Mesenchymal stem cell (in vitro differentiated cells and primary cell): ENCODE data around the gene MOB2.

Experiments
- DNase-seq: peaks from one replicate; pipeline ENCODE4 v3.0.0-alpha.2; 2013
- H2AFZ ChIP-seq: one replicate; pipeline ENCODE4 v1.6.1; 2013; ENCODE audit warnings: low read depth, mild to moderate bottlenecking, control low read depth, inconsistent platforms, low read length, moderate library complexity
- H2AK5ac ChIP-seq: 2 replicates; pipeline ENCODE4 v1.6.1; 2013; ENCODE audit warnings: low read length, moderate library complexity, mild to moderate bottlenecking, inconsistent platforms; ENCODE audit not compliant: severe bottlenecking
- H2BK120ac ChIP-seq: one replicate; pipeline ENCODE4 v1.6.1; 2013; ENCODE audit warnings: low read depth, mild to moderate bottlenecking, inconsistent platforms, low read length, moderate library complexity
- H2BK12ac ChIP-seq, 2 experiments: one replicate each; pipeline ENCODE4 v1.6.1; 2013; ENCODE audit warnings: inconsistent platforms in 2 of 2, low read length in 2 of 2, mild to moderate bottlenecking in 2 of 2, moderate library complexity in 2 of 2, control low read depth in 1 of 2
- H2BK15ac ChIP-seq: one replicate; pipeline ENCODE4 v1.6.1; 2013; ENCODE audit warnings: mild to moderate bottlenecking, low read depth, inconsistent platforms; ENCODE audit not compliant: poor library complexity, severe bottlenecking
- H2BK5ac ChIP-seq: 2 replicates; pipeline ENCODE4 v1.6.1; 2013; ENCODE audit warnings: low read depth, mild to moderate bottlenecking, low read length, control low read depth, inconsistent platforms; ENCODE audit not compliant: poor library complexity, severe bottlenecking
- H3K14ac ChIP-seq, 2 experiments: one replicate each; pipeline ENCODE4 v1.6.1; 2013; ENCODE audit warnings: inconsistent platforms in 2 of 2, low read length in 2 of 2, control low read depth in 1 of 2, mild to moderate bottlenecking in 1 of 2, moderate library complexity in 1 of 2
- H3K18ac ChIP-seq, 2 experiments: one replicate each; pipeline ENCODE4 v1.6.1; 2013; ENCODE audit warnings: inconsistent platforms in 2 of 2, low read length in 2 of 2, control low read depth in 1 of 2, low read depth in 1 of 2, mild to moderate bottlenecking in 1 of 2
- H3K23ac ChIP-seq, 2 experiments: one replicate each; pipeline ENCODE4 v1.6.1; 2013; ENCODE audit warnings: inconsistent platforms in 2 of 2, low read length in 2 of 2, mild to moderate bottlenecking in 2 of 2, moderate library complexity in 2 of 2, control low read depth in 1 of 2
- H3K27ac ChIP-seq: 2 replicates; pipeline ENCODE4 v1.5.1; 2013; ENCODE audit warnings: mild to moderate bottlenecking, moderate library complexity, low read length, control low read depth, inconsistent platforms; ENCODE audit not compliant: poor library complexity, severe bottlenecking
- H3K27me3 ChIP-seq, 2 experiments: 2 replicates each; pipeline versions ENCODE4 v1.6.1 to v1.7.0; 2013; ENCODE audit warnings: low read length in 2 of 2, mild to moderate bottlenecking in 2 of 2, moderate library complexity in 2 of 2, control low read depth in 1 of 2, inconsistent platforms in 1 of 2; ENCODE audit not compliant: control insufficient read depth in 1 of 2, insufficient read depth in 1 of 2
- H3K36me3 ChIP-seq, 2 experiments: 2 replicates each; pipeline versions ENCODE4 v1.6.1 to v1.7.0; 2013; ENCODE audit warnings: low read length in 2 of 2, control low read depth in 1 of 2, inconsistent platforms in 1 of 2, low read depth in 1 of 2, mild to moderate bottlenecking in 1 of 2; ENCODE audit not compliant: insufficient read depth in 2 of 2, control insufficient read depth in 1 of 2
- H3K4ac ChIP-seq, 2 experiments: one replicate each; pipeline ENCODE4 v1.6.1; 2013; ENCODE audit warnings: inconsistent platforms in 2 of 2, low read length in 2 of 2, mild to moderate bottlenecking in 2 of 2, moderate library complexity in 2 of 2, control low read depth in 1 of 2, low read depth in 1 of 2
- H3K4me1 ChIP-seq: 2 replicates; pipeline ENCODE4 v1.6.1; 2013; ENCODE audit warnings: low read depth, low read length, control low read depth; ENCODE audit not compliant: control insufficient read depth, insufficient read depth
- H3K4me2 ChIP-seq: 2 replicates; pipeline ENCODE4 v1.6.1; 2013; ENCODE audit warnings: low read length, mild to moderate bottlenecking, inconsistent platforms; ENCODE audit not compliant: poor library complexity, severe bottlenecking
- H3K4me3 ChIP-seq, 2 experiments: 2 replicates each; pipeline versions ENCODE4 v1.5.1 to v1.7.0; 2013; ENCODE audit warnings: low read length in 2 of 2, mild to moderate bottlenecking in 2 of 2, control low read depth in 1 of 2, low read depth in 1 of 2; ENCODE audit not compliant: insufficient read depth in 1 of 2
- H3K79me1 ChIP-seq: replicated peaks from 2 replicates; pipeline ENCODE4 v1.6.1; 2013; ENCODE audit warnings: mild to moderate bottlenecking, control low read depth, low read length, inconsistent platforms; ENCODE audit not compliant: poor library complexity, severe bottlenecking
- H3K9ac ChIP-seq: 2 replicates; pipeline ENCODE4 v1.7.0; 2013; ENCODE audit warnings: mild to moderate bottlenecking, low read length, moderate library complexity
- H3K9me3 ChIP-seq: 2 replicates; pipeline ENCODE4 v1.7.0; 2013; ENCODE audit warnings: mild to moderate bottlenecking, low read length; ENCODE audit not compliant: control insufficient read depth
- H4K8ac ChIP-seq: one replicate; pipeline ENCODE4 v1.6.1; 2013; ENCODE audit warnings: inconsistent platforms, mild to moderate bottlenecking, low read length, moderate library complexity
- H4K91ac ChIP-seq: one replicate; pipeline ENCODE4 v1.6.1; 2013; ENCODE audit warnings: mild to moderate bottlenecking, low read length, inconsistent platforms
- WGBS: methylation state at CpG from one replicate; pipeline ENCODE4 v1.1.7; 2013; ENCODE audit warnings: mixed read lengths; 5-methylcytosine and 5-hydroxymethylcytosine counted together

Gene MOB2

DNA sequence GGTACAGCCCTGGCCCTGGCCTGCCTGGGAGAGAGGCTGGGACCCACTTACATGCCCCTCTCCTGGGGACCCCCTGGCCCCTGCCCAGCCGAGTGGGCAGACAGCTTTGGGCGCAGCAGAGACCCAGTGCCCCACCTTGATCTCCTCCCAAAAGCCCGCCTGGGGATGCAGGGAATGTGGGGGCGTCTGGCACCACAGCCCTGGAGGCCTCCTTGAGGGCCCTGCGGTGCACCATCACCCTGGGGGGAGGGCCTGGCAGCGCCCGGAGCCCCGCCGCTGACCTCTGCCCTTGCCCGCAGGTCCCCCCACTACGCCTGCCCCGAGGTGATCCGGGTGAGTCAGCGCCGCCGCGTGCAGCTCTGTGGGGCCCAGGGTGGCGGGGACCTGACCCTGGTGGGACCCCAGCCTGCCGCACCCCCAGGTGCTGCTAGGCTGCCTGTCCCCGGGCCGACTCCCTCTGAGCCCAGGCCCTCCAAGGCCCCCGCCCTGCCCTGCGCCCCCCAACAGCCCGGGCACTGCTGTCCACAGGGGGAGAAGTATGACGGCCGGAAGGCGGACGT, 43.7 kb downstream of the MOB2 start:
- Histone ChIP-seq H3K27ac (no peak overlapping the region), H2BK15ac (no peak overlapping the region), H3K9me3 (no peaks in the 10 kb centered on the region), H4K8ac (no peak overlapping the region), H3K79me1 (no peaks in the 10 kb centered on the region), H3K23ac (no peak overlapping the region), H4K91ac (no peak overlapping the region), H3K14ac (no peak overlapping the region), H3K4ac (no peak overlapping the region), H3K9ac (no peak overlapping the region), H3K4me2 (no peak overlapping the region), H2AFZ (no peak overlapping the region), H3K36me3 (no peaks in the 10 kb centered on the region), H2BK5ac (no peak overlapping the region), H3K18ac (no peak overlapping the region), H3K27me3 (peaks cover 0 to 10% of the 10 kb centered on the region in 2 experiments), H3K4me3 (no peak overlapping the region), H2BK12ac (no peak overlapping the region), H2AK5ac (no peak overlapping the region), H2BK120ac (no peak overlapping the region), H3K4me1 (peaks cover 5% of the 10 kb centered on the region)
- WGBS = 89% methylated on average over 27 of the region's 28 CpGs
- DNase-seq = no peak

DNA sequence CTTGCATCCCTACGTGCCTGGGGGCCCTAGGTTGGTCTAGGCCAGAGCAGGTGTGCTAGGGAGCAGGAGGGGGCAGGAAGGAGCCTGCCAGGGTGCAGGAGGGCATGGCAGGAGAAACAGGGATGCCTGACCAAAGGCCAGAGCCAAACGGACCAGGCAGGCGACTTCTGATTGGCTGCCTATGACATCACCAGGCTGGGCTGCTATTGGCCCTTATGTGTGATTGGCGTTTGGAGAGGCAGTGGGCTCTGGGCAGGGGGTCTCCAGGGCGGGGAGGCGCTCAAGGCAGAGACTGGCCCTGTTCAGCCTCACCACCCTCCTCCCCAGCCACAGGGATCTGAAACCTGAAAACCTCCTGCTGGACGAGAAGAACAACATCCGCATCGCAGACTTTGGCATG, 44.4 kb downstream of the MOB2 start:
- no peak overlapping the region for H2BK120ac ChIP-seq
- H3K27me3 ChIP-seq = peaks cover 0 to 10% of the 10 kb centered on the region in 2 experiments
- no peak for DNase-seq
- H3K4me3 ChIP-seq = no peak overlapping the region
- no peaks in the 10 kb centered on the region for H3K9me3 ChIP-seq
- no peak overlapping the region for H2AFZ ChIP-seq
- H3K14ac ChIP-seq = no peak overlapping the region
- H3K9ac ChIP-seq = no peak overlapping the region
- no peaks in the 10 kb centered on the region for H3K36me3 ChIP-seq
- no peak overlapping the region for H4K8ac ChIP-seq
- H3K23ac ChIP-seq = no peak overlapping the region
- H3K4me2 ChIP-seq = no peak overlapping the region
- H2BK15ac ChIP-seq = no peak overlapping the region
- no peaks in the 10 kb centered on the region for H3K79me1 ChIP-seq
- H2BK12ac ChIP-seq = no peak overlapping the region
- no peak overlapping the region for H2BK5ac ChIP-seq
- H2AK5ac ChIP-seq = no peak overlapping the region
- 57% methylated on average over 8 of the region's 9 CpGs for WGBS
- H3K18ac ChIP-seq = no peak overlapping the region
- H3K27ac ChIP-seq = no peak overlapping the region
- H4K91ac ChIP-seq = no peak overlapping the region
- H3K4ac ChIP-seq = no peak overlapping the region
- peaks cover 9% of the 10 kb centered on the region for H3K4me1 ChIP-seq

DNA sequence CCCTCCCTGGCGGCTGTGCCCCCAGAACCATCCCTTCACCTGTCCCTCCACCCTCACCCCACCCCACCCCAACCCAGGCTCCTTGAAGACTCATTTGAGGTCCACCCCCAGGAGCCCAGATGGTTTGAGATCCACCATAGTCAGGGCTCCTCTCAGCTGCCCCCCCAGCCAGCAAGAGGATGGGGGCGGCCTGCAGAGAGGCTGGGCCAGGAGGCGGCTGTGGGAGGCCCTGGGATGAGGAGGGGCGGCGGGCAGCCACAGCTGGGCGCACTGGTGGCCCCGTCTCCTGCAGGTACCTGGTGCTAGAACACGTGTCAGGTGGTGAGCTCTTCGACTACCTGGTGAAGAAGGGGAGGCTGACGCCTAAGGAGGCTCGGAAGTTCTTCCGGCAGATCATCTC, 46.1 kb downstream of the MOB2 start:
- Histone ChIP-seq H3K9me3 (no peaks in the 10 kb centered on the region), H3K9ac (no peak overlapping the region), H3K4ac (no peak overlapping the region), H3K27ac (no peak overlapping the region), H3K18ac (no peak overlapping the region), H3K14ac (no peak overlapping the region), H3K4me2 (no peak overlapping the region), H4K91ac (no peak overlapping the region), H2BK5ac (no peak overlapping the region), H3K4me1 (peaks cover 18% of the 10 kb centered on the region), H3K36me3 (no peaks in the 10 kb centered on the region), H4K8ac (no peak overlapping the region), H2BK12ac (no peak overlapping the region), H3K79me1 (no peaks in the 10 kb centered on the region), H2BK15ac (no peak overlapping the region), H3K23ac (no peak overlapping the region), H3K4me3 (no peak overlapping the region), H2AFZ (no peak overlapping the region), H2BK120ac (no peak overlapping the region), H2AK5ac (no peak overlapping the region), H3K27me3 (peaks cover 6 to 12% of the 10 kb centered on the region in 2 experiments)
- 88% methylated on average over 12 of the region's 12 CpGs for WGBS
- no peak for DNase-seq

DNA sequence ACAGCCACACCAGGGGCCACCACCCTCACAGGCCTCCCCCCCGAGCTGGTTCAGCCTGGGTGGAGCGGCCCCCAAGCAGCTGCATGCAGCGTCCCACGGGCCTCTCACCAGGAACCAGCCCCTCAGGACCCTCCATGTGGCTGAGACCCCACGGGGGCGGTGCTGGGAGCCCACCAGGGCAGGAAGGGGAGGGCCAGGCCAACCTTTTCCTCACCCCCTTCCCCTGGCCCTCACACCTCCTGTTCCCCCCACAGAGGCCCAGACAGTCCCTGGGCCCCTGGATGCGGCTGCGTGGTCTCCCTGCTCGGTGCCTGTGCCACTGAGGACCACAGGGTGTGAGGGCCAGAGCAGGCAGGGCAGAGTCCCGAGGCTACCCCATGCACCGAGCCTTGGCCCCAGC, 46.5 kb downstream of the MOB2 start:
- H3K18ac ChIP-seq = no peak overlapping the region
- 80% methylated on average over 11 of the region's 11 CpGs for WGBS
- DNase-seq = no peak
- no peak overlapping the region for H3K4me3 ChIP-seq
- no peaks in the 10 kb centered on the region for H3K9me3 ChIP-seq
- H4K8ac ChIP-seq = no peak overlapping the region
- H3K4me2 ChIP-seq = no peak overlapping the region
- peak overlapping the region; percentile 4 for H4K91ac ChIP-seq
- H2BK12ac ChIP-seq = peak overlapping the region in 1 of 2 experiments; percentile 32
- H2BK5ac ChIP-seq = no peak overlapping the region
- no peak overlapping the region for H3K23ac ChIP-seq
- H2BK15ac ChIP-seq = no peak overlapping the region
- no peak overlapping the region for H2AFZ ChIP-seq
- peak overlapping the region in 1 of 2 experiments; percentile 51 for H3K4ac ChIP-seq
- H3K79me1 ChIP-seq = no peaks in the 10 kb centered on the region
- peaks cover 6 to 12% of the 10 kb centered on the region in 2 experiments for H3K27me3 ChIP-seq
- H3K27ac ChIP-seq = no peak overlapping the region
- no peak overlapping the region for H2BK120ac ChIP-seq
- no peaks in the 10 kb centered on the region for H3K36me3 ChIP-seq
- H2AK5ac ChIP-seq = no peak overlapping the region
- no peak overlapping the region for H3K9ac ChIP-seq
- H3K4me1 ChIP-seq = peaks cover 18% of the 10 kb centered on the region
- peak overlapping the region in 1 of 2 experiments; percentile 48 for H3K14ac ChIP-seq
